ENCODE results near the gene IQSEC1. TPM values are rescaled to one million over a fixed set of nuclear protein-coding genes. Genes with fewer than 3 reads are reported as not detected.

Gene IQSEC1
- total and polyA plus RNA-seq, 2 experiments from 2014 or later, result 8.0 to 51.9 TPM

- TF ChIP-seq ZNF462 (CRISPR knock-in tag; IDR thresholded peaks at IDR 0.05), result no peak
- TF ChIP-seq ETS1 (IDR thresholded peaks at IDR 0.05), result no peak
These were observed 14.2 kb upstream of the IQSEC1 start (continued) for GRCh38 chr3:13087320-13087990.

GRCh38 chr3:13086531-13086981 is 13.3 kb upstream of the IQSEC1 start:
- H3K27ac ChIP-seq (ENCODE audit: low read depth), result no peak overlapping the region
- TF ChIP-seq CREB1 (CRISPR knock-in tag; IDR thresholded peaks at IDR 0.05; ENCODE audit: low read depth), result no peak
- no peak for TF ChIP-seq ZNF114 (CRISPR knock-in tag; IDR thresholded peaks at IDR 0.05)
- Mint-ChIP-seq H3K36me3 (ENCODE audit: low read depth) (no peaks in the 10 kb centered on the region), H3K9me3 (no peaks in the 10 kb centered on the region), H3K27ac (no peak overlapping the region), H3K4me1 (peaks cover 5% of the 10 kb centered on the region; the same call in 2 of the 3 replicates), H3K27me3 (ENCODE audit: insufficient read depth, low read depth, poor library complexity) (peaks cover 4% of the 10 kb centered on the region), H3K4me3 (no peak overlapping the region)
- no peak overlapping the region for H3K4me2 ChIP-seq
- no peaks in the 10 kb centered on the region for H3F3A ChIP-seq (replicated peaks; ENCODE audit: low read depth)
- no peaks in the 10 kb centered on the region for H4K20me1 ChIP-seq (replicated peaks; ENCODE audit: insufficient read depth)
- H2AFZ ChIP-seq, result no peak overlapping the region
- no peak overlapping the region for H3K4me3 ChIP-seq
- DNase-seq (ENCODE audit: low spot score), result no peak
- H3K9me2 ChIP-seq (ENCODE audit: insufficient read depth), result no peaks in the 10 kb centered on the region
- no peaks in the 10 kb centered on the region for H3K36me3 ChIP-seq (ENCODE audit: insufficient read depth)
- ATAC-seq, result no peak
- H3K4me1 ChIP-seq (ENCODE audit: insufficient read depth), result no peaks in the 10 kb centered on the region
- no peaks in the 10 kb centered on the region for H3K79me2 ChIP-seq (replicated peaks; ENCODE audit: insufficient read depth)
- H3K27me3 ChIP-seq (ENCODE audit: insufficient read depth), result no peaks in the 10 kb centered on the region
